Hepatocyte (in vitro differentiated cells): ENCODE results near the gene UMAD1.

Experiments
- CTCF ChIP-seq: fragments of 200-600 bp; sonication (generic); IDR thresholded peaks from 2 replicates; pipeline ENCODE4 v1.5.1; 2016; ENCODE audit warnings: antibody characterized with exemption, mild to moderate bottlenecking; ENCODE audit not compliant: poor library complexity
- EZH2 ChIP-seq: fragments of 200-600 bp; sonication (generic); IDR thresholded peaks from 2 replicates; pipeline ENCODE4 v1.6.1; 2016; ENCODE audit warnings: antibody characterized with exemption, mild to moderate bottlenecking, borderline replicate concordance

- TF ChIP-seq CTCF (no peak), EZH2 (no peak)
Measured at GRCh38 chr7:7857143-7857583, 216.6 kb downstream of the UMAD1 start.
